T-cell (primary cell): ENCODE data around the gene SRSF12. TPM values are rescaled to one million over a fixed set of nuclear protein-coding genes. Genes with fewer than 3 reads are reported as not detected.
A peak's percentile ranks its signal among the peaks of the same experiment; 100 is the strongest.

Experiments used
- ATAC-seq, 4 experiments: fragments of 200-7000 bp in 3 of 4; fragments of 150-1000 bp in 1 of 4; cut with Tn5 transposase; replicated peaks in 1 of 4; 1 replicate in 3 of 4; 2 replicates in 1 of 4; pipeline ENCODE4 v1.10.0; 2021; ENCODE audit warnings: moderate library complexity in 3 of 4, mild to moderate bottlenecking in 2 of 4, moderate number of reproducible peaks in 1 of 4
- CTCF ChIA-PET, 2 donors: fragments of 300-600 bp; sonication (Branson Sonifier 250); formaldehyde crosslinking; loops; one replicate each; lab custom pipeline; 2022; ENCODE audit warnings: antibody characterized with exemption in 2 of 2; lab: Charles Lee
- POLR2A ChIA-PET, 2 donors: fragments of 300-600 bp; sonication (Branson Sonifier 250); formaldehyde crosslinking; loops; one replicate each; lab custom pipeline; 2022; ENCODE audit warnings: antibody characterized with exemption in 2 of 2; lab: Charles Lee
- DNase-seq, 35 experiments: peaks; one replicate each; pipeline versions ENCODE4 v3.0.0 to v3.0.0-alpha.2; 2013 to 2023
- H3K27ac ChIP-seq: one replicate; pipeline ENCODE4 v1.5.1; 2013; ENCODE audit warnings: low read length
- H3K27me3 ChIP-seq, 2 experiments: replicated peaks in 1 of 2; 1 replicate in 1 of 2; 2 replicates in 1 of 2; pipeline versions ENCODE4 v1.6.1 to v1.7.0; 2013; ENCODE audit warnings: low read length in 1 of 2, mixed read lengths in 1 of 2; ENCODE audit not compliant: control insufficient read depth in 2 of 2, insufficient read depth in 2 of 2; ENCODE audit errors: extremely low read depth in 1 of 2
- H3K36me3 ChIP-seq, 2 donors: 1 replicate in 1 of 2; 2 replicates in 1 of 2; pipeline versions ENCODE4 v1.6.1 to v1.7.0; 2013; ENCODE audit warnings: low read length in 1 of 2; ENCODE audit not compliant: control insufficient read depth in 2 of 2, insufficient read depth in 1 of 2; ENCODE audit errors: extremely low read depth in 1 of 2
- H3K4me1 ChIP-seq, 2 experiments: 1 replicate in 1 of 2; 2 replicates in 1 of 2; pipeline versions ENCODE4 v1.6.1 to v1.7.0; 2013; ENCODE audit warnings: low read length in 2 of 2, mixed read lengths in 1 of 2; ENCODE audit not compliant: insufficient read depth in 2 of 2, control insufficient read depth in 1 of 2; ENCODE audit errors: extremely low read depth in 1 of 2
- H3K4me3 ChIP-seq, 2 donors: 1 replicate in 1 of 2; 2 replicates in 1 of 2; pipeline versions ENCODE4 v1.5.1 to v1.7.0; 2013; ENCODE audit warnings: mild to moderate bottlenecking in 2 of 2, low read length in 1 of 2, moderate library complexity in 1 of 2; ENCODE audit not compliant: control insufficient read depth in 1 of 2; ENCODE audit errors: extremely low read depth in 1 of 2
- H3K9me3 ChIP-seq: 2 replicates; pipeline ENCODE4 v1.7.0; 2013
- H3K27ac Mint-ChIP-seq, 2 donors: one replicate each; pipeline ENCODE4 v1.8.0; 2020 to 2021; ENCODE audit warnings: mild to moderate bottlenecking in 2 of 2, mixed read lengths in 2 of 2
- H3K27me3 Mint-ChIP-seq, 2 donors: one replicate each; pipeline ENCODE4 v1.8.0; 2021 to 2022; ENCODE audit warnings: mixed read lengths in 2 of 2
- H3K36me3 Mint-ChIP-seq: one replicate; pipeline ENCODE4 v1.8.0; 2021; ENCODE audit warnings: mixed read lengths
- H3K4me1 Mint-ChIP-seq, 3 donors: one replicate each; pipeline ENCODE4 v1.8.0; 2020 to 2022; ENCODE audit warnings: mixed read lengths in 3 of 3, mild to moderate bottlenecking in 1 of 3
- H3K4me3 Mint-ChIP-seq, 3 donors: one replicate each; pipeline ENCODE4 v1.8.0; 2020 to 2022; ENCODE audit warnings: mild to moderate bottlenecking in 3 of 3, mixed read lengths in 3 of 3, moderate library complexity in 3 of 3
- H3K9me3 Mint-ChIP-seq, 3 donors: one replicate each; pipeline ENCODE4 v1.8.0; 2020 to 2022; ENCODE audit warnings: mixed read lengths in 3 of 3
- WGBS: methylation state at CpG from one replicate; pipeline ENCODE4 v1.1.5; 2013; ENCODE audit warnings: missing lambda C conversion rate; ENCODE audit not compliant: insufficient coverage; 5-methylcytosine and 5-hydroxymethylcytosine counted together
- total RNA-seq, 35 experiments: library from RNA in 6 of 35; stranded (reverse) in 6 of 35; fragments of 120-200 nt in 1 of 35; gene quantifications; one replicate each; pipeline versions ENCODE4 v1.2.1 to v1.2.4 and lab custom pipeline; 2013 to 2026

SRSF12 gene
- total RNA-seq, 5 donors from 2014 or later (not counting 1 experiment from before 2014, with no cell fraction given), result not detected

GRCh38 chr6:89120371-89120770 lies 2.5 kb upstream of the SRSF12 start:
- no peak overlapping the region for H3K4me3 Mint-ChIP-seq
- DNase-seq (no peak), ATAC-seq (no peak)
- Histone ChIP-seq H3K9me3 (no peaks in the 10 kb centered on the region), H3K4me1 (peaks cover 5 to 10% of the 10 kb centered on the region in 2 experiments), H3K4me3 (no peak overlapping the region), H3K27me3 (peaks cover 0 to 18% of the 10 kb centered on the region in 2 experiments), H3K27ac (no peak overlapping the region), H3K36me3 (no peaks in the 10 kb centered on the region)
- H3K36me3 Mint-ChIP-seq, result peaks cover 3% of the 10 kb centered on the region
- WGBS, result no CpG with 5 or more reads among the region's 4 CpGs
- no peak overlapping the region for H3K27ac Mint-ChIP-seq
- ChIA-PET CTCF (interaction anchor here (0.5 to 0.6 kb wide), 2 partner anchors 75 to 119 kb away, joined by 3 to 5 read pairs; no protein-coding TSS in a partner anchor), POLR2A (interaction anchor here in 1 of 2 donors (0.7 kb wide), 1 partner anchor 33 kb away, joined by 4 read pairs; no protein-coding TSS in a partner anchor)
- H3K27me3 Mint-ChIP-seq, result peaks cover 3 to 6% of the 10 kb centered on the region in 2 donors
- H3K4me1 Mint-ChIP-seq, result peaks cover 6 to 10% (median 8%) of the 10 kb centered on the region in 3 donors
- H3K9me3 Mint-ChIP-seq, result no peaks in the 10 kb centered on the region

GRCh38 chr6:89118931-89119330 lies 1.1 kb upstream of the SRSF12 start:
- H3K9me3 ChIP-seq, result no peaks in the 10 kb centered on the region
- no peaks in the 10 kb centered on the region for H3K36me3 ChIP-seq
- Mint-ChIP-seq H3K4me3 (peak overlapping the region; percentile 41 to 61 (median 60)), H3K27ac (no peak overlapping the region), H3K27me3 (peaks cover 3 to 6% of the 10 kb centered on the region in 2 donors), H3K4me1 (peaks cover 6 to 10% (median 8%) of the 10 kb centered on the region in 3 donors), H3K36me3 (no peaks in the 10 kb centered on the region), H3K9me3 (no peaks in the 10 kb centered on the region)
- peaks cover 5 to 10% of the 10 kb centered on the region in 2 experiments for H3K4me1 ChIP-seq
- WGBS, result 87% methylated on average over 3 of the region's 8 CpGs
- H3K27ac ChIP-seq, result no peak overlapping the region
- DNase-seq (no peak), ATAC-seq (no peak)
- peaks cover 0 to 18% of the 10 kb centered on the region in 2 experiments for H3K27me3 ChIP-seq
- H3K4me3 ChIP-seq, result no peak overlapping the region
- ChIA-PET POLR2A (interaction anchor here in 1 of 2 donors (0.6 kb wide), 1 partner anchor 38 kb away, joined by 5 read pairs; the partner anchor contains the start of gene PNRC1), CTCF (interaction anchor here in 1 of 2 donors (0.6 kb wide), 1 partner anchor 29 kb away, joined by 3 read pairs; no protein-coding TSS in a partner anchor)

GRCh38 chr6:89116702-89117101 lies 1.2 kb downstream of the SRSF12 start:
- DNase-seq (no peak), ATAC-seq (no peak)
- no peaks in the 10 kb centered on the region for H3K9me3 Mint-ChIP-seq
- H3K4me1 Mint-ChIP-seq, result peaks cover 6 to 10% (median 8%) of the 10 kb centered on the region in 3 donors
- ChIA-PET CTCF (no interaction called here), POLR2A (interaction anchor here (0.6 to 1.2 kb wide), 4 partner anchors 33 to 241 kb away, joined by 3 to 8 read pairs (median 4); partner anchors contain the start of gene PNRC1 (in 1 of the 2))
- no peaks in the 10 kb centered on the region for H3K36me3 ChIP-seq
- H3K9me3 ChIP-seq, result no peaks in the 10 kb centered on the region
- peaks cover 0 to 18% of the 10 kb centered on the region in 2 experiments for H3K27me3 ChIP-seq
- no peak overlapping the region for H3K27ac Mint-ChIP-seq
- H3K27ac ChIP-seq, result no peak overlapping the region
- H3K36me3 Mint-ChIP-seq, result no peaks in the 10 kb centered on the region
- H3K27me3 Mint-ChIP-seq, result peaks cover 3 to 6% of the 10 kb centered on the region in 2 donors
- H3K4me3 Mint-ChIP-seq, result peak overlapping the region; percentile 75 to 91 (median 81)
- peak overlapping the region in 1 of 2 donors; percentile 77 for H3K4me3 ChIP-seq
- no CpG with 5 or more reads among the region's 6 CpGs for WGBS
- peaks cover 5 to 10% of the 10 kb centered on the region in 2 experiments for H3K4me1 ChIP-seq

GRCh38 chr6:89111933-89112332 lies 5.9 kb downstream of the SRSF12 start:
- H3K27ac ChIP-seq, result no peak overlapping the region
- H3K9me3 Mint-ChIP-seq, result no peaks in the 10 kb centered on the region
- peaks cover 0 to 10% of the 10 kb centered on the region in 2 experiments for H3K27me3 ChIP-seq
- peaks cover 2 to 3% of the 10 kb centered on the region in 2 donors for H3K27me3 Mint-ChIP-seq
- peaks cover 2 to 5% (median 2%) of the 10 kb centered on the region in 3 donors for H3K4me1 Mint-ChIP-seq
- ATAC-seq (no peak), DNase-seq (no peak)
- 91% methylated on average over 5 of the region's 9 CpGs for WGBS
- H3K4me3 ChIP-seq, result no peak overlapping the region
- no peaks in the 10 kb centered on the region for H3K36me3 ChIP-seq
- H3K4me3 Mint-ChIP-seq, result no peak overlapping the region
- POLR2A ChIA-PET, result interaction anchor here in 1 of 2 donors (0.5 kb wide), 1 partner anchor 11 kb away, joined by 4 read pairs; no protein-coding TSS in a partner anchor
- peaks cover 3% of the 10 kb centered on the region for H3K36me3 Mint-ChIP-seq
- no peak overlapping the region for H3K27ac Mint-ChIP-seq
- CTCF ChIA-PET, result no interaction called here
- no peaks in the 10 kb centered on the region for H3K9me3 ChIP-seq
- peaks cover 1 to 2% of the 10 kb centered on the region in 2 experiments for H3K4me1 ChIP-seq

- H3K27me3 ChIP-seq, result no peaks in the 10 kb centered on the region
- Mint-ChIP-seq H3K36me3 (peaks cover 7% of the 10 kb centered on the region), H3K4me1 (no peaks in the 10 kb centered on the region), H3K27ac (no peak overlapping the region), H3K9me3 (no peaks in the 10 kb centered on the region), H3K27me3 (no peaks in the 10 kb centered on the region), H3K4me3 (no peak overlapping the region)
- no peak overlapping the region for H3K27ac ChIP-seq
- no peak overlapping the region for H3K4me3 ChIP-seq
- no CpG with 5 or more reads among the region's 3 CpGs for WGBS
- DNase-seq, result no peak
- POLR2A ChIA-PET, result interaction anchor here in 1 of 2 donors (0.6 kb wide), 1 partner anchor 152 kb away, joined by 3 read pairs; no protein-coding TSS in a partner anchor
- H3K36me3 ChIP-seq, result no peaks in the 10 kb centered on the region
- no peaks in the 10 kb centered on the region for H3K9me3 ChIP-seq
- no peak for ATAC-seq
- no peaks in the 10 kb centered on the region for H3K4me1 ChIP-seq
- CTCF ChIA-PET, result no interaction called here
Measured at GRCh38 chr6:89110284-89110683, 7.6 kb downstream of the SRSF12 start.

GRCh38 chr6:89100114-89100513 lies 17.8 kb downstream of the SRSF12 start:
- H3K9me3 ChIP-seq, result no peaks in the 10 kb centered on the region
- Mint-ChIP-seq H3K27ac (no peak overlapping the region), H3K4me3 (no peak overlapping the region), H3K36me3 (peaks cover 6% of the 10 kb centered on the region), H3K27me3 (no peaks in the 10 kb centered on the region), H3K9me3 (no peaks in the 10 kb centered on the region), H3K4me1 (peaks cover 0 to 4% (median 0%) of the 10 kb centered on the region in 3 donors)
- no peaks in the 10 kb centered on the region for H3K27me3 ChIP-seq
- H3K4me1 ChIP-seq, result no peaks in the 10 kb centered on the region
- CTCF ChIA-PET, result interaction anchor here (0.6 to 0.7 kb wide), 2 partner anchors 102 to 249 kb away, joined by 3 read pairs; no protein-coding TSS in a partner anchor
- no peak overlapping the region for H3K4me3 ChIP-seq
- POLR2A ChIA-PET, result no interaction called here
- 92% methylated on average over 2 of the region's 2 CpGs for WGBS
- no peak overlapping the region for H3K27ac ChIP-seq
- H3K36me3 ChIP-seq, result no peaks in the 10 kb centered on the region
- ATAC-seq, result no peak
- no peak for DNase-seq
